H1 (cell line): ENCODE measurements around the gene NRIP3. TPM values are rescaled to one million over a fixed set of nuclear protein-coding genes. Genes with fewer than 3 reads are reported as not detected.

Experiments
- CTCF ChIA-PET: fragments of 300-600 bp; sonication (Branson Sonifier 250); formaldehyde crosslinking; loops from one replicate; lab custom pipeline; 2021; ENCODE audit not compliant: partially characterized antibody; lab: Charles Lee
- POLR2A ChIA-PET: fragments of 300-600 bp; sonication (Branson Sonifier 250); formaldehyde crosslinking; loops from one replicate; lab custom pipeline; 2021; ENCODE audit warnings: inconsistent platforms; ENCODE audit not compliant: partially characterized antibody; lab: Charles Lee
- DNase-seq, 2 experiments: peaks; one replicate each; pipeline versions ENCODE4 v3.0.0 to v3.0.0-alpha.2; 2010 to 2022; ENCODE audit warnings: low spot score in 2 of 2, low read depth in 1 of 2, mixed read lengths in 1 of 2
- FAIRE-seq: peaks from 2 replicates; lab custom pipeline; 2011; peaks lifted over from hg19 to GRCh38; lab: Jason Lieb, UNC
- H2AFZ ChIP-seq: 2 replicates; pipeline ENCODE4 v1.8.1; 2012; ENCODE audit warnings: low read length, inconsistent platforms
- H2AK5ac ChIP-seq: 2 replicates; pipeline ENCODE4 v1.6.1; 2013; ENCODE audit warnings: low read depth, low read length
- H2BK120ac ChIP-seq: replicated peaks from 2 replicates; pipeline ENCODE3; 2013; ENCODE audit warnings: low read depth, low read length, inconsistent platforms
- H2BK12ac ChIP-seq: 2 replicates; pipeline ENCODE4 v1.6.1; 2013; ENCODE audit warnings: low read depth, low read length
- H2BK15ac ChIP-seq: 2 replicates; pipeline ENCODE4 v1.6.1; 2013; ENCODE audit warnings: low read length
- H2BK20ac ChIP-seq: 2 replicates; pipeline ENCODE4 v1.6.1; 2013; ENCODE audit warnings: low read length
- H2BK5ac ChIP-seq: 2 replicates; pipeline ENCODE4 v1.6.1; 2013; ENCODE audit warnings: low read depth, low read length
- H3K14ac ChIP-seq: 2 replicates; pipeline ENCODE4 v1.6.1; 2013; ENCODE audit warnings: inconsistent platforms; ENCODE audit not compliant: insufficient read length
- H3K18ac ChIP-seq: 2 replicates; pipeline ENCODE4 v1.6.1; 2013; ENCODE audit warnings: low read length; ENCODE audit errors: extremely low read depth
- H3K23ac ChIP-seq: 2 replicates; pipeline ENCODE4 v1.6.1; 2013; ENCODE audit warnings: inconsistent platforms; ENCODE audit not compliant: insufficient read length
- H3K23me2 ChIP-seq: 2 replicates; pipeline ENCODE4 v1.6.1; 2013; ENCODE audit warnings: low read depth, low read length
- H3K27ac ChIP-seq: 2 replicates; pipeline ENCODE4 v1.6.1; 2011; ENCODE audit warnings: low read depth, low read length, inconsistent platforms
- H3K27me3 ChIP-seq, 4 experiments: replicated peaks in 1 of 4; 1 replicate in 1 of 4; 2 replicates in 3 of 4; pipeline versions ENCODE4 v1.6.1 to v1.8.1; 2011 to 2013; ENCODE audit warnings: low read length in 3 of 4, mild to moderate bottlenecking in 3 of 4, inconsistent platforms in 2 of 4, mixed read lengths in 2 of 4, moderate library complexity in 1 of 4; ENCODE audit not compliant: control insufficient read depth in 3 of 4, insufficient read depth in 3 of 4; ENCODE audit errors: extremely low read depth in 1 of 4
- H3K36me3 ChIP-seq, 4 experiments: 2 replicates each; pipeline versions ENCODE4 v1.6.1 to v1.8.1; 2011 to 2013; ENCODE audit warnings: mild to moderate bottlenecking in 4 of 4, low read length in 3 of 4, moderate library complexity in 2 of 4, control low read depth in 1 of 4, inconsistent platforms in 1 of 4; ENCODE audit not compliant: insufficient read depth in 4 of 4, control insufficient read depth in 2 of 4
- H3K4ac ChIP-seq: replicated peaks from 2 replicates; pipeline ENCODE3; 2013; ENCODE audit warnings: low read length, low read depth, mixed read lengths, inconsistent platforms; ENCODE audit not compliant: insufficient read length
- H3K4me1 ChIP-seq, 4 experiments: replicated peaks in 1 of 4; 1 replicate in 1 of 4; 2 replicates in 3 of 4; pipeline versions ENCODE4 v1.6.1 to v1.8.1; 2011 to 2013; ENCODE audit warnings: low read length in 3 of 4, inconsistent platforms in 2 of 4, mixed read lengths in 1 of 4; ENCODE audit not compliant: insufficient read depth in 4 of 4, control insufficient read depth in 3 of 4
- H3K4me2 ChIP-seq, 2 experiments: 2 replicates each; pipeline versions ENCODE4 v1.6.1 to v1.8.1; 2011 to 2013; ENCODE audit warnings: low read depth in 2 of 2, low read length in 2 of 2, control low read depth in 1 of 2, inconsistent platforms in 1 of 2, mild to moderate bottlenecking in 1 of 2; ENCODE audit not compliant: insufficient read depth in 1 of 2
- H3K4me3 ChIP-seq, 4 experiments: fragments of 200-600, 300-600 bp in 1 of 4; sonication (generic), shearing (Covaris generic), sonication (Bioruptor Twin) in 1 of 4; 2 replicates each; pipeline versions ENCODE4 v1.5.1 to v1.8.1; 2011 to 2016; ENCODE audit warnings: low read length in 4 of 4, low read depth in 3 of 4, control low read depth in 2 of 4, inconsistent platforms in 2 of 4, mild to moderate bottlenecking in 2 of 4, mixed read lengths in 1 of 4, moderate library complexity in 1 of 4; ENCODE audit not compliant: insufficient read depth in 2 of 4; ENCODE audit errors: extremely low read depth in 1 of 4
- H3K56ac ChIP-seq: replicated peaks from 2 replicates; pipeline ENCODE3; 2013; ENCODE audit warnings: low read depth, mild to moderate bottlenecking, mixed read lengths, low read length, inconsistent platforms; ENCODE audit not compliant: insufficient read length
- H3K79me1 ChIP-seq: 2 replicates; pipeline ENCODE4 v1.6.1; 2013; ENCODE audit warnings: low read depth, low read length, control low read depth
- H3K79me2 ChIP-seq, 2 experiments: 2 replicates each; pipeline versions ENCODE4 v1.6.1 to v1.8.1; 2012 to 2013; ENCODE audit warnings: low read length in 2 of 2, mild to moderate bottlenecking in 2 of 2, inconsistent platforms in 1 of 2; ENCODE audit not compliant: insufficient read depth in 2 of 2, control insufficient read depth in 1 of 2
- H3K9ac ChIP-seq, 4 experiments: replicated peaks in 1 of 4; 1 replicate in 1 of 4; 2 replicates in 3 of 4; pipeline versions ENCODE4 v1.6.1 to v1.8.1; 2011 to 2013; ENCODE audit warnings: low read depth in 3 of 4, low read length in 3 of 4, control low read depth in 2 of 4, mild to moderate bottlenecking in 2 of 4, moderate library complexity in 2 of 4, inconsistent platforms in 1 of 4; ENCODE audit errors: extremely low read depth in 1 of 4
- H3K9me3 ChIP-seq, 2 experiments: 2 replicates each; pipeline versions ENCODE4 v1.6.1 to v1.8.1; 2012 to 2013; ENCODE audit warnings: mild to moderate bottlenecking in 2 of 2, moderate library complexity in 2 of 2, control low read depth in 1 of 2, inconsistent platforms in 1 of 2, low read depth in 1 of 2, low read length in 1 of 2, mixed read lengths in 1 of 2; ENCODE audit not compliant: insufficient read depth in 2 of 2
- H4K20me1 ChIP-seq, 2 experiments: replicated peaks in 1 of 2; 2 replicates each; pipeline versions ENCODE3 to v1.8.1; 2011 to 2013; ENCODE audit warnings: inconsistent platforms in 2 of 2, low read length in 2 of 2, mild to moderate bottlenecking in 1 of 2; ENCODE audit not compliant: insufficient read depth in 2 of 2, control insufficient read depth in 1 of 2
- H4K5ac ChIP-seq: 2 replicates; pipeline ENCODE4 v1.6.1; 2013; ENCODE audit warnings: low read length, low read depth, mixed read lengths, inconsistent platforms; ENCODE audit not compliant: insufficient read length
- H4K8ac ChIP-seq: 2 replicates; pipeline ENCODE4 v1.8.0; 2013; ENCODE audit warnings: mild to moderate bottlenecking, moderate library complexity, low read length, inconsistent platforms; ENCODE audit not compliant: insufficient read depth; ENCODE audit errors: extremely low read depth
- H4K91ac ChIP-seq: replicated peaks from 2 replicates; pipeline ENCODE3; 2013; ENCODE audit warnings: low read length, mixed read lengths, inconsistent platforms; ENCODE audit not compliant: insufficient read length
- MAFK ChIP-seq: IDR thresholded peaks from 2 replicates; pipeline ENCODE4 v1.6.1; 2012; ENCODE audit warnings: low read depth, mild to moderate bottlenecking, improper control_type of control experiment, low read length
- POU5F1 ChIP-seq: IDR thresholded peaks from 2 replicates; pipeline ENCODE4 v1.6.1; 2011; ENCODE audit warnings: low read depth, mild to moderate bottlenecking, low read length, moderate library complexity
- RXRA ChIP-seq: IDR thresholded peaks from 2 replicates; pipeline ENCODE4 v1.6.1; 2011; ENCODE audit warnings: low read depth, mild to moderate bottlenecking, low read length, moderate library complexity; ENCODE audit not compliant: insufficient read depth
- SIN3A ChIP-seq, 2 experiments: IDR thresholded peaks in 1 of 2; conservative IDR thresholded peaks in 1 of 2; 2 replicates each; pipeline ENCODE4 v1.6.1; 2011 to 2012; ENCODE audit warnings: low read length in 2 of 2, improper control_type of control experiment in 1 of 2, low read depth in 1 of 2, mild to moderate bottlenecking in 1 of 2
- SP4 ChIP-seq: IDR thresholded peaks from 2 replicates; pipeline ENCODE4 v1.6.1; 2012; ENCODE audit warnings: low read length, inconsistent platforms
- USF2 ChIP-seq: IDR thresholded peaks from 2 replicates; pipeline ENCODE4 v1.6.1; 2011; ENCODE audit warnings: low read length, improper control_type of control experiment
- WGBS, 2 experiments: shearing (Covaris generic) in 1 of 2; methylation state at CpG; one replicate each; pipeline versions ENCODE4 v1.1.6 to v1.1.7; 2013 to 2015; ENCODE audit warnings: low lambda C conversion rate in 2 of 2, mixed read lengths in 2 of 2, inconsistent platforms in 1 of 2, low coverage in 1 of 2, missing lambda C conversion rate in 1 of 2; ENCODE audit not compliant: insufficient replicate concordance in 2 of 2, insufficient coverage in 1 of 2, insufficient read length in 1 of 2; ENCODE audit errors: extremely low coverage in 1 of 2, missing lambda C conversion rate in 1 of 2; 5-methylcytosine and 5-hydroxymethylcytosine counted together
- polyA plus RNA-seq, 7 experiments: library from polyadenylated mRNA; depleted of rRNA in 3 of 7; stranded (reverse) in 5 of 7; unstranded in 2 of 7; fragments of >200 nt in 5 of 7; fragments of 200-250 nt in 2 of 7; gene quantifications; 1 replicate in 5 of 7; 2 replicates in 1 of 7; 4 replicates in 1 of 7; pipeline versions ENCODE4 v1.2.1 to v1.2.3, GENCODE V29; 2011 to 2013; ENCODE audit warnings: missing spikeins in 2 of 7, mixed read lengths in 2 of 7
- total RNA-seq: library from RNA; stranded (reverse); fragmentation: NEBNext Ultra II Directional; extraction: Animal tissue kit (Norgen Biotek cat#: 25700); gene quantifications from 2 replicates; pipeline ENCODE4 v1.2.1, GENCODE V29; 2021

The NRIP3 gene
- total and polyA plus RNA-seq, 2 of the 8 experiments (the other 6 are each of a cell fraction or from before 2014, with no cell fraction given): 3.9 to 7.1 TPM

GRCh38 chr11:8980485-8980884 lies 23.3 kb downstream of the NRIP3 start:
- Histone ChIP-seq H3K27me3 (no peaks in the 10 kb centered on the region), H3K56ac (no peak overlapping the region), H4K8ac (no peak overlapping the region), H3K9me3 (no peaks in the 10 kb centered on the region; a peak in 1 of 4 replicates), H2AK5ac (no peak overlapping the region), H2BK15ac (no peak overlapping the region), H3K79me2 (no peaks in the 10 kb centered on the region), H3K9ac (no peak overlapping the region), H3K14ac (no peak overlapping the region), H3K23me2 (no peaks in the 10 kb centered on the region), H4K20me1 (no peaks in the 10 kb centered on the region), H3K4me3 (no peak overlapping the region)
- POLR2A ChIA-PET: no interaction called here
- FAIRE-seq: no peak
- 97% methylated on average over 3 of the region's 3 CpGs; no CpG with 5 or more reads in 1 of the 2 experiments for WGBS, 2 experiments
- TF ChIP-seq SIN3A (conservative IDR thresholded peaks at IDR 0.05 in 1 of 2, IDR thresholded peaks at IDR 0.05 in 1 of 2; ENCODE audit: low read depth in 1 of 2, low read length in 2 of 2) (no peak), USF2 (no peak), SP4 (no peak), POU5F1 (no peak), RXRA (no peak), MAFK (no peak)
- TF ChIP-seq, all 59 proteins: peak for 0
- Histone ChIP-seq H3K18ac (no peak overlapping the region), H4K91ac (no peak overlapping the region), H3K4me2 (no peak overlapping the region), H3K4me1 (no peaks in the 10 kb centered on the region), H4K5ac (no peak overlapping the region), H2BK120ac (no peak overlapping the region), H2BK20ac (no peak overlapping the region), H3K27ac (no peak overlapping the region), H3K4ac (no peak overlapping the region), H3K79me1 (no peaks in the 10 kb centered on the region), H3K36me3 (no peaks in the 10 kb centered on the region), H2AFZ (no peak overlapping the region), H2BK12ac (no peak overlapping the region), H3K23ac (no peak overlapping the region), H2BK5ac (no peak overlapping the region)
- CTCF ChIA-PET: interaction anchor here (0.6 to 1.2 kb wide), 4 partner anchors 16 to 115 kb away, joined by 3 read pairs; no protein-coding TSS in a partner anchor
- DNase-seq: no peak
